Inflammatory macrophage (primary cell): ENCODE measurements around the gene CHRDL1.
"Not testable (repeated sequence)": the region's sequence is repeated elsewhere in the genome, so short reads cannot be mapped to it uniquely, and the experiment has no call there.

Experiments
- DNase-seq, 2 donors: peaks; one replicate each; pipeline ENCODE4 v3.0.0-alpha.2; 2020 to 2022

CHRDL1 gene

DNA sequence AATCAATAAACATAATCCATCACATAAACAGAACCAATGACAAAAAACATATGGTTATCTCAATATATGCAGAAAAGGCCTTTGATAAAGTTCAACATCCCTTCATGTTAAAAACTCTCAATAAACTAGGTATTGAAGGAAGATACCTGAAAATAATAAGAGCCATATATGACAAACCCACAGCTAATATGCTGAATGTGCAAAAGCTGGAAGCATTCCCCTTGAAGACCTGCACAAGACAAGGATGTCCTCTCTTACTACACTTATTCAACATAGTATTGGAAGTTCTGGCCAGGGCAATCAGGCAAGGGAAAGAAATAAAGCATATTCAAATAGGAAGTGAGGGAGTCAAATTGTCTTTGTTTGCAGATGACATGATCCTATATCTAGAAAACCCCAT is 141.3 kb downstream of the CHRDL1 start:
- not testable (repeated sequence) for DNase-seq

- no peak for DNase-seq
Observed at GRCh38 chrX:110646386-110646785, 149.2 kb downstream of the CHRDL1 start.
